Mesenchymal stem cell (in vitro differentiated cells and primary cell): ENCODE results near the gene RPEL1.
"Not testable (repeated sequence)": the region's sequence is repeated elsewhere in the genome, so short reads cannot be mapped to it uniquely, and the experiment has no call there.

Experiments
- DNase-seq: peaks from one replicate; pipeline ENCODE4 v3.0.0-alpha.2; 2013
- H2AFZ ChIP-seq: one replicate; pipeline ENCODE4 v1.6.1; 2013; ENCODE audit warnings: low read depth, mild to moderate bottlenecking, control low read depth, inconsistent platforms, low read length, moderate library complexity
- H2AK5ac ChIP-seq: 2 replicates; pipeline ENCODE4 v1.6.1; 2013; ENCODE audit warnings: low read length, moderate library complexity, mild to moderate bottlenecking, inconsistent platforms; ENCODE audit not compliant: severe bottlenecking
- H2BK120ac ChIP-seq: one replicate; pipeline ENCODE4 v1.6.1; 2013; ENCODE audit warnings: low read depth, mild to moderate bottlenecking, inconsistent platforms, low read length, moderate library complexity
- H2BK12ac ChIP-seq, 2 experiments: one replicate each; pipeline ENCODE4 v1.6.1; 2013; ENCODE audit warnings: inconsistent platforms in 2 of 2, low read length in 2 of 2, mild to moderate bottlenecking in 2 of 2, moderate library complexity in 2 of 2, control low read depth in 1 of 2
- H2BK15ac ChIP-seq: one replicate; pipeline ENCODE4 v1.6.1; 2013; ENCODE audit warnings: mild to moderate bottlenecking, low read depth, inconsistent platforms; ENCODE audit not compliant: poor library complexity, severe bottlenecking
- H2BK5ac ChIP-seq: 2 replicates; pipeline ENCODE4 v1.6.1; 2013; ENCODE audit warnings: low read depth, mild to moderate bottlenecking, low read length, control low read depth, inconsistent platforms; ENCODE audit not compliant: poor library complexity, severe bottlenecking
- H3K14ac ChIP-seq, 2 experiments: one replicate each; pipeline ENCODE4 v1.6.1; 2013; ENCODE audit warnings: inconsistent platforms in 2 of 2, low read length in 2 of 2, control low read depth in 1 of 2, mild to moderate bottlenecking in 1 of 2, moderate library complexity in 1 of 2
- H3K18ac ChIP-seq, 2 experiments: one replicate each; pipeline ENCODE4 v1.6.1; 2013; ENCODE audit warnings: inconsistent platforms in 2 of 2, low read length in 2 of 2, control low read depth in 1 of 2, low read depth in 1 of 2, mild to moderate bottlenecking in 1 of 2
- H3K23ac ChIP-seq, 2 experiments: one replicate each; pipeline ENCODE4 v1.6.1; 2013; ENCODE audit warnings: inconsistent platforms in 2 of 2, low read length in 2 of 2, mild to moderate bottlenecking in 2 of 2, moderate library complexity in 2 of 2, control low read depth in 1 of 2
- H3K27ac ChIP-seq: 2 replicates; pipeline ENCODE4 v1.5.1; 2013; ENCODE audit warnings: mild to moderate bottlenecking, moderate library complexity, low read length, control low read depth, inconsistent platforms; ENCODE audit not compliant: poor library complexity, severe bottlenecking
- H3K27me3 ChIP-seq, 2 experiments: 2 replicates each; pipeline versions ENCODE4 v1.6.1 to v1.7.0; 2013; ENCODE audit warnings: low read length in 2 of 2, mild to moderate bottlenecking in 2 of 2, moderate library complexity in 2 of 2, control low read depth in 1 of 2, inconsistent platforms in 1 of 2; ENCODE audit not compliant: control insufficient read depth in 1 of 2, insufficient read depth in 1 of 2
- H3K36me3 ChIP-seq, 2 experiments: 2 replicates each; pipeline versions ENCODE4 v1.6.1 to v1.7.0; 2013; ENCODE audit warnings: low read length in 2 of 2, control low read depth in 1 of 2, inconsistent platforms in 1 of 2, low read depth in 1 of 2, mild to moderate bottlenecking in 1 of 2; ENCODE audit not compliant: insufficient read depth in 2 of 2, control insufficient read depth in 1 of 2
- H3K4ac ChIP-seq, 2 experiments: one replicate each; pipeline ENCODE4 v1.6.1; 2013; ENCODE audit warnings: inconsistent platforms in 2 of 2, low read length in 2 of 2, mild to moderate bottlenecking in 2 of 2, moderate library complexity in 2 of 2, control low read depth in 1 of 2, low read depth in 1 of 2
- H3K4me1 ChIP-seq: 2 replicates; pipeline ENCODE4 v1.6.1; 2013; ENCODE audit warnings: low read depth, low read length, control low read depth; ENCODE audit not compliant: control insufficient read depth, insufficient read depth
- H3K4me2 ChIP-seq: 2 replicates; pipeline ENCODE4 v1.6.1; 2013; ENCODE audit warnings: low read length, mild to moderate bottlenecking, inconsistent platforms; ENCODE audit not compliant: poor library complexity, severe bottlenecking
- H3K4me3 ChIP-seq, 2 experiments: 2 replicates each; pipeline versions ENCODE4 v1.5.1 to v1.7.0; 2013; ENCODE audit warnings: low read length in 2 of 2, mild to moderate bottlenecking in 2 of 2, control low read depth in 1 of 2, low read depth in 1 of 2; ENCODE audit not compliant: insufficient read depth in 1 of 2
- H3K79me1 ChIP-seq: replicated peaks from 2 replicates; pipeline ENCODE4 v1.6.1; 2013; ENCODE audit warnings: mild to moderate bottlenecking, control low read depth, low read length, inconsistent platforms; ENCODE audit not compliant: poor library complexity, severe bottlenecking
- H3K9ac ChIP-seq: 2 replicates; pipeline ENCODE4 v1.7.0; 2013; ENCODE audit warnings: mild to moderate bottlenecking, low read length, moderate library complexity
- H3K9me3 ChIP-seq: 2 replicates; pipeline ENCODE4 v1.7.0; 2013; ENCODE audit warnings: mild to moderate bottlenecking, low read length; ENCODE audit not compliant: control insufficient read depth
- H4K8ac ChIP-seq: one replicate; pipeline ENCODE4 v1.6.1; 2013; ENCODE audit warnings: inconsistent platforms, mild to moderate bottlenecking, low read length, moderate library complexity
- H4K91ac ChIP-seq: one replicate; pipeline ENCODE4 v1.6.1; 2013; ENCODE audit warnings: mild to moderate bottlenecking, low read length, inconsistent platforms
- WGBS: methylation state at CpG from one replicate; pipeline ENCODE4 v1.1.7; 2013; ENCODE audit warnings: mixed read lengths; 5-methylcytosine and 5-hydroxymethylcytosine counted together

RPEL1 gene

DNA sequence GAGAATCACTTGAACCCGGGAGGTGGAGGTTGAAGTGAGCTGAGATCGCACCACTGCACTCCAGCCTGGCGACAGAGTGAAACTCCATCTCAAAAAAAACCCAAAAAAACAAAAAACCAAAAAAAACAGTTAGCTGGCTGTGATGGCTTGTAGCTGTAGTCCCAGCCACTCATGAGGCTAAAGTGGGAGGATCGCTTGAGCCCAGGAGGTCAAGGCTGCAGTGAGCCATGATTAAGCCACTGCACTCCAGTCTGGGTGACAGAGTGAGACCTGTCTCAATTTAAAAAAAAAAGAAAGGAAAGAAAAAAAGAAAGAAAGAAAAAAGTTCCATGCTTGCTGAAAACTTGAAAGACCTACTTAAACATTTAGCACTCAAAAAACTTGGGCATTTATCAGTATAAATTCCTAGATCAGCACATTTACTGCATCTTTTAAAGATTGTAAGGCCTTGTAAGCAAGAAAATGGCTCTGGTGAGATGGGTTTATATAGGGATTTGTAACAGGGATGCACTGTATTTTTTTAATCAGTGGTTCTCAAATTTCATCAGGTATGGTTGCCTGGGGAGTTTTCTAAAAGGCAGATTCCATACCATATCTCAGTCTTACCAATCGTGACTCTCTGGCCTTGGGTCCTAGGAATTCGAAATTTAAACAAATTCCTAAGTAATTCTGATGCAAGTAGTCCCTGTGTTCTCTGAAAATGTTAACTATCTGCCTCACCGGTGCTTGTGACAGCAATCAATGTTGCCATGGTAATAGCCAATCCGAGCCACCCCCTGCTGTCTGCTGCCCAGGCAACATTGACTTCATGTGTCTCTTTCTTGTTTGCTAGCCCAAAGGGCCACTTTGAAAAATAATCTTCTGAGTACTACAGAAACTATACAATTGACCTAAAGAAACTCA is 41.1 kb upstream of the RPEL1 start:
- Histone ChIP-seq H2AK5ac (no peak overlapping the region), H3K79me1 (no peaks in the 10 kb centered on the region), H2BK120ac (no peak overlapping the region), H3K9ac (no peak overlapping the region), H2BK15ac (no peak overlapping the region), H3K14ac (no peak overlapping the region), H2BK5ac (no peak overlapping the region), H3K18ac (no peak overlapping the region), H4K8ac (no peak overlapping the region), H3K4ac (no peak overlapping the region), H3K23ac (no peak overlapping the region), H2AFZ (no peak overlapping the region), H3K27me3 (peaks cover 0 to 6% of the 10 kb centered on the region in 2 experiments), H2BK12ac (no peak overlapping the region), H3K4me2 (no peak overlapping the region), H3K4me3 (no peak overlapping the region), H3K27ac (no peak overlapping the region), H4K91ac (no peak overlapping the region), H3K4me1 (no peaks in the 10 kb centered on the region), H3K36me3 (no peaks in the 10 kb centered on the region), H3K9me3 (peaks cover 2% of the 10 kb centered on the region)
- 60% methylated on average over 8 of the region's 8 CpGs for WGBS
- DNase-seq = peak; percentile 34

DNA sequence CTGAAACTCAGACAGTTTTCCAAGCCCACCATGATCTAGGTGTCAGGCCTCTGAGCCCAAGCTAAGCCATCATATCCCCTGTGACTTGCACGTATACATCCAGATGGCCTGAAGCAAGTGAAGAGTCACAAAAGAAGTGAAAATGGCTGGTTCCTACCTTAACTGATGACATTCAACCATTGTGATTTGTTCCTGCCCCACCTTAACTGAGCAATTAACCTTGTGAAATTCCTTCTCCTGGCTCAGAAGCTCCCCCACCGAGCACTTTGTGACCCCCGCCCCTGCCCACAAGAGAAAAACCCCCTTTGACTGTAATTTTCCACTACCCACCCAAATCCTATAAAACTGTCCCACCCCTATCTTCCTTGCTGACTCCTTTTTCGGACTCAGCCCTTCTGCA is 40.3 kb upstream of the RPEL1 start:
- not testable (repeated sequence) for H3K27me3 ChIP-seq, H3K4ac ChIP-seq, H4K91ac ChIP-seq, H3K9me3 ChIP-seq, H3K4me1 ChIP-seq, H2AK5ac ChIP-seq, H2BK12ac ChIP-seq, H3K36me3 ChIP-seq, H2BK5ac ChIP-seq, H3K14ac ChIP-seq, H2BK15ac ChIP-seq, H3K9ac ChIP-seq, H3K18ac ChIP-seq, H2AFZ ChIP-seq, H3K4me2 ChIP-seq, H4K8ac ChIP-seq, H3K79me1 ChIP-seq, H2BK120ac ChIP-seq, H3K27ac ChIP-seq, DNase-seq, H3K4me3 ChIP-seq, H3K23ac ChIP-seq
- 76% methylated on average over 4 of the region's 4 CpGs for WGBS

DNA sequence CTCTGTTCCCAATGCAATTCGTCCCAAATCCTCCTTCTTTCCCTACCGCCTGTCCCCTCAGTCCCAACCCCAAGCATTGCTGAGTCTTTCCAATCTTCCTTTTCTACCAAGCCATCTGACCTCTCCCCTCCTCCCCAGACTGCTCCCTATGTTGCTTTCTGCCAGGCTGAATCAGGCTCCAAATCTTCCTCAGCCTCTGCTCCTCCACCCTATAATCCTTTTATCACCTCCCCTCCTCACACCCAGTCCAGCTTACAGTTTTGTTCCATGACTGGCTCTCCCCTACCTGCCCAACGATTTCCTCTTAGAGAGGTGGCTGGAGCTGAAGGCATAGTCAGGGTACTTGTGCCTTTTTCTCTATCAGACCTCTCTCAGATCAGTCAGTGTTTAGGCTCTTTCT is 39.0 kb upstream of the RPEL1 start:
- 77% methylated on average over 3 of the region's 3 CpGs for WGBS
- H3K79me1 ChIP-seq, H2BK15ac ChIP-seq: not testable (repeated sequence)

DNA sequence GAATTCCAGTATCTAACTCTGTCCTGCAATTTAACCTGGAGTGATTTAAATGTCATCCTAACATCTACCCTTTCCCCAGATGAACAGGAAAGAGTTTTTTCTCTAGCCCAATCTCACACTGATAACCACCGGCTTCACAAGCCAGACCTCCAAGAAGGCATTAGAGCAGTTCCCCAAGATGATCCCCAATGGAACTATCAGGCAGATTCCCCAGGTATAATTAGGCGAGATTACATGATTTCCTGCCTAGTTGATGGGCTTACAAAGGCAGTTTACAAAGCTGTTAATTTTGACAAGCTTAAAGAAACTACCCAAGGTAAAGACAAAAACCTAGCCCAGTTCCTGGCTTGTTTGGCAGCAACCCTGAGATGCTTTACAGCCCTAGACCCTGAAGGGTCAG is 38.5 kb upstream of the RPEL1 start:
- Histone ChIP-seq H3K4ac (no peak overlapping the region), H3K9me3 (peaks cover 13% of the 10 kb centered on the region), H3K27ac (no peak overlapping the region), H4K8ac (no peak overlapping the region), H3K14ac (no peak overlapping the region), H2AFZ (no peak overlapping the region), H3K4me3 (no peak overlapping the region), H4K91ac (no peak overlapping the region), H2BK120ac (no peak overlapping the region), H3K18ac (no peak overlapping the region), H2AK5ac (no peak overlapping the region), H3K4me1 (no peaks in the 10 kb centered on the region), H2BK12ac (no peak overlapping the region), H3K27me3 (peaks cover 0 to 6% of the 10 kb centered on the region in 2 experiments), H3K23ac (no peak overlapping the region), H3K79me1 (no peaks in the 10 kb centered on the region), H2BK5ac (no peak overlapping the region), H2BK15ac (no peak overlapping the region), H3K9ac (no peak overlapping the region), H3K36me3 (no peaks in the 10 kb centered on the region), H3K4me2 (no peak overlapping the region)
- 50% methylated on average over 2 of the region's 2 CpGs for WGBS
- no peak for DNase-seq

More for the DNA sequence above, 39.0 kb upstream of the RPEL1 start:
- H3K14ac ChIP-seq, H3K4me2 ChIP-seq, H3K23ac ChIP-seq, H3K4me1 ChIP-seq, H3K4ac ChIP-seq, H3K27ac ChIP-seq, H3K9ac ChIP-seq, H4K8ac ChIP-seq, H3K18ac ChIP-seq, H2BK120ac ChIP-seq, H2AK5ac ChIP-seq, H2BK5ac ChIP-seq, DNase-seq, H3K4me3 ChIP-seq, H2BK12ac ChIP-seq, H3K27me3 ChIP-seq, H2AFZ ChIP-seq, H3K36me3 ChIP-seq, H4K91ac ChIP-seq: not testable (repeated sequence)
- H3K9me3 ChIP-seq = peaks cover 12% of the 10 kb centered on the region
